H9 (cell line): Measurements from ENCODE around the gene PHLDA2. TPM values are rescaled to one million over a fixed set of nuclear protein-coding genes. Genes with fewer than 3 reads are reported as not detected.

Experiments
- DNase-seq: peaks from one replicate; pipeline ENCODE4 v3.0.0-alpha.2; 2017
- H2AFZ ChIP-seq: one replicate; pipeline ENCODE4 v1.6.1; 2013; ENCODE audit warnings: mild to moderate bottlenecking, low read length, control low read depth, moderate library complexity
- H2AK5ac ChIP-seq: 2 replicates; pipeline ENCODE4 v1.6.1; 2013; ENCODE audit warnings: low read length, control low read depth, mixed read lengths; ENCODE audit not compliant: insufficient read length
- H2BK120ac ChIP-seq: one replicate; pipeline ENCODE4 v1.6.1; 2013; ENCODE audit warnings: low read depth, mild to moderate bottlenecking, low read length, control low read depth, inconsistent platforms; ENCODE audit not compliant: poor library complexity, severe bottlenecking
- H2BK12ac ChIP-seq: 2 replicates; pipeline ENCODE4 v1.6.1; 2013; ENCODE audit warnings: low read length, control low read depth, mixed read lengths, low read depth; ENCODE audit not compliant: insufficient read length
- H2BK15ac ChIP-seq: 2 replicates; pipeline ENCODE4 v1.6.1; 2013; ENCODE audit warnings: low read depth, low read length, control low read depth
- H2BK20ac ChIP-seq: one replicate; pipeline ENCODE4 v1.6.1; 2013; ENCODE audit warnings: low read depth, mild to moderate bottlenecking, low read length, control low read depth, inconsistent platforms; ENCODE audit not compliant: poor library complexity, severe bottlenecking
- H2BK5ac ChIP-seq: 2 replicates; pipeline ENCODE4 v1.6.1; 2013; ENCODE audit warnings: low read length, control low read depth, mixed read lengths; ENCODE audit not compliant: insufficient read length
- H3K14ac ChIP-seq: 2 replicates; pipeline ENCODE4 v1.6.1; 2013; ENCODE audit warnings: low read length, control low read depth; ENCODE audit not compliant: insufficient read depth
- H3K18ac ChIP-seq: 2 replicates; pipeline ENCODE4 v1.6.1; 2013; ENCODE audit warnings: low read depth, mild to moderate bottlenecking, mixed read lengths, low read length, control low read depth; ENCODE audit not compliant: insufficient read length
- H3K23ac ChIP-seq: 2 replicates; pipeline ENCODE4 v1.6.1; 2013; ENCODE audit warnings: low read length, control low read depth, mixed read lengths, low read depth; ENCODE audit not compliant: insufficient read length
- H3K23me2 ChIP-seq: 2 replicates; pipeline ENCODE4 v1.6.1; 2013; ENCODE audit warnings: low read depth, mild to moderate bottlenecking, mixed read lengths, low read length, control low read depth; ENCODE audit not compliant: insufficient read length, poor library complexity, severe bottlenecking
- H3K27ac ChIP-seq: 2 replicates; pipeline ENCODE4 v1.5.1; 2013; ENCODE audit warnings: low read length, control low read depth, mixed read lengths, low read depth; ENCODE audit not compliant: insufficient read length
- H3K27me3 ChIP-seq: 2 replicates; pipeline ENCODE4 v1.6.1; 2013; ENCODE audit warnings: low read length, control low read depth, inconsistent platforms; ENCODE audit not compliant: insufficient read depth
- H3K4ac ChIP-seq: 2 replicates; pipeline ENCODE4 v1.6.1; 2013; ENCODE audit warnings: low read depth, mild to moderate bottlenecking, control low read depth, inconsistent platforms, low read length, moderate library complexity
- H3K4me1 ChIP-seq: 2 replicates; pipeline ENCODE4 v1.6.1; 2013; ENCODE audit warnings: low read length, control low read depth, inconsistent platforms; ENCODE audit not compliant: insufficient read depth
- H3K4me2 ChIP-seq: 2 replicates; pipeline ENCODE4 v1.6.1; 2013; ENCODE audit warnings: low read length, control low read depth, mixed read lengths; ENCODE audit not compliant: insufficient read length, insufficient read depth
- H3K56ac ChIP-seq: 2 replicates; pipeline ENCODE4 v1.6.1; 2013; ENCODE audit warnings: low read depth, mild to moderate bottlenecking, mixed read lengths, low read length, control low read depth; ENCODE audit not compliant: insufficient read length
- H3K79me1 ChIP-seq: 2 replicates; pipeline ENCODE4 v1.6.1; 2013; ENCODE audit warnings: low read depth, mild to moderate bottlenecking, moderate library complexity, low read length, control low read depth, inconsistent platforms; ENCODE audit not compliant: insufficient read depth, poor library complexity, severe bottlenecking
- H3K79me2 ChIP-seq: 2 replicates; pipeline ENCODE4 v1.6.1; 2013; ENCODE audit warnings: low read length, control low read depth, inconsistent platforms; ENCODE audit not compliant: insufficient read depth
- H3K9ac ChIP-seq: 2 replicates; pipeline ENCODE4 v1.6.1; 2013; ENCODE audit warnings: low read length, control low read depth, mixed read lengths; ENCODE audit not compliant: insufficient read length; ENCODE audit errors: extremely low read depth
- H3K9me3 ChIP-seq: one replicate; pipeline ENCODE4 v1.6.1; 2013; ENCODE audit warnings: low read depth, low read length, inconsistent platforms; ENCODE audit not compliant: control insufficient read depth
- H3T11ph ChIP-seq: one replicate; pipeline ENCODE4 v1.6.1; 2013; ENCODE audit warnings: mild to moderate bottlenecking, low read length, control low read depth, inconsistent platforms
- H4K20me1 ChIP-seq: one replicate; pipeline ENCODE4 v1.6.1; 2013; ENCODE audit not compliant: control insufficient read depth, insufficient read length, insufficient read depth
- H4K5ac ChIP-seq: 2 replicates; pipeline ENCODE4 v1.6.1; 2013; ENCODE audit warnings: low read depth, mild to moderate bottlenecking, mixed read lengths, low read length, control low read depth; ENCODE audit not compliant: insufficient read length
- H4K8ac ChIP-seq: replicated peaks from 2 replicates; pipeline ENCODE4 v1.6.1; 2013; ENCODE audit warnings: low read length, control low read depth, mixed read lengths, low read depth; ENCODE audit not compliant: insufficient read length
- H4K91ac ChIP-seq: 2 replicates; pipeline ENCODE4 v1.6.1; 2013; ENCODE audit warnings: low read depth, mild to moderate bottlenecking, moderate library complexity, mixed read lengths, low read length, control low read depth; ENCODE audit not compliant: insufficient read length
- H3K27ac Mint-ChIP-seq, 3 experiments: 2 replicates in 2 of 3; 3 replicates in 1 of 3; pipeline ENCODE4 v1.8.0; 2020 to 2021; ENCODE audit warnings: mixed read lengths in 3 of 3, mild to moderate bottlenecking in 1 of 3, moderate library complexity in 1 of 3
- H3K27me3 Mint-ChIP-seq: 2 replicates; pipeline ENCODE4 v1.8.0; 2021; ENCODE audit warnings: low read depth, mild to moderate bottlenecking, moderate library complexity, mixed read lengths
- H3K36me3 Mint-ChIP-seq, 3 experiments: 2 replicates in 2 of 3; 3 replicates in 1 of 3; pipeline ENCODE4 v1.8.0; 2020 to 2021; ENCODE audit warnings: low read depth in 3 of 3, mixed read lengths in 3 of 3; ENCODE audit not compliant: insufficient read depth in 1 of 3
- H3K4me1 Mint-ChIP-seq, 2 experiments: 2 replicates each; pipeline ENCODE4 v1.8.0; 2020; ENCODE audit warnings: mixed read lengths in 2 of 2
- H3K4me3 Mint-ChIP-seq, 2 experiments: 2 replicates in 1 of 2; 3 replicates in 1 of 2; pipeline ENCODE4 v1.8.0; 2020 to 2021; ENCODE audit warnings: mild to moderate bottlenecking in 2 of 2, mixed read lengths in 2 of 2, moderate library complexity in 1 of 2
- H3K9me3 Mint-ChIP-seq, 2 experiments: 2 replicates in 1 of 2; 3 replicates in 1 of 2; pipeline ENCODE4 v1.8.0; 2020; ENCODE audit warnings: mild to moderate bottlenecking in 2 of 2, mixed read lengths in 2 of 2, moderate library complexity in 1 of 2
- WGBS: extraction: QIAGEN DNeasy Blood & Tissue Kit; methylation state at CpG from one replicate; pipeline ENCODE4 v1.1.7; 2013; ENCODE audit warnings: missing lambda C conversion rate, low lambda C conversion rate, mixed read lengths; ENCODE audit not compliant: insufficient read length; ENCODE audit errors: extremely low coverage; 5-methylcytosine and 5-hydroxymethylcytosine counted together
- total RNA-seq: library from RNA; stranded (reverse); gene quantifications from 2 replicates; pipeline ENCODE4 v1.2.1, GENCODE V29; 2021
- TF ChIP-seq, protein P1 (sequence below): fragments of 200-600 bp; sonication (generic); conservative IDR thresholded peaks from 3 replicates; pipeline ENCODE4 v1.8.0; 2021; ENCODE audit warnings: antibody characterized with exemption, mild to moderate bottlenecking

PHLDA2 gene
- total RNA-seq, 1 experiment from 2014 or later = 42.8 TPM

DNA sequence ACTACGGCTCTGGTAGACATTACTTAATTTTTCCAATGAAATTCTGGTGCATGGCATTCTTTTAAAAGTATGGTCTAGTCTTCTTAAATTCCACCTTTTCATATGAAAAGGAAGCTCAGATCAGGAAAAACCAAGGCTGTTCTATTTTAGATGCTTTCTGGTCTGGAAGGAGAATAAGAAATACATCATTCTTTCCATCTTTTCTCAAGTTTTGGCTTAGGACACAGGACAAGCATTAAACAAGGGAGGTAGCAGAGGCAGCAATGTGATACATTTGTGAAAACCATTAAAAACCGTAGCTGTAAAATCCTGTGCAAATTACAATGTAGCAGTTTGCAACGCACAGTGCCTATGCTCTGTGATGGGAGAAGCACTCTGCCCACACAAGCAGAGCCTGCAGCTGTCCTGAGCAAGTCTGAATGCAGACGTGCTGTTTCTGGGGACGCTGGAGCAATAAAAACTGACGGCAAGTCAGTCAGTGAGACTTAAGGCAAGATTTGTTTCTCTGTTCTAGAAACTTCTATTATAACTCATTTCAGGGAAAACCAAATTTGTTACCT lies 39.2 kb upstream of the PHLDA2 start:
- H3K14ac ChIP-seq = no peak overlapping the region
- H3K9ac ChIP-seq = no peak overlapping the region
- no peak overlapping the region for H3K4me3 Mint-ChIP-seq
- H3K4me1 ChIP-seq = no peaks in the 10 kb centered on the region
- no peak overlapping the region for H4K91ac ChIP-seq
- no peak overlapping the region for H4K5ac ChIP-seq
- no peak overlapping the region for H2AK5ac ChIP-seq
- no peak overlapping the region for H3K4me2 ChIP-seq
- no peak overlapping the region for H3K56ac ChIP-seq
- no peak overlapping the region for H3K23ac ChIP-seq
- no peaks in the 10 kb centered on the region for H3K27me3 ChIP-seq
- no peak overlapping the region for H4K8ac ChIP-seq
- DNase-seq = no peak
- no peak overlapping the region for H3K4ac ChIP-seq
- H3T11ph ChIP-seq = no peak overlapping the region
- H2BK120ac ChIP-seq = no peak overlapping the region
- H3K9me3 Mint-ChIP-seq = no peaks in the 10 kb centered on the region
- H3K9me3 ChIP-seq = no peaks in the 10 kb centered on the region
- peaks cover 4% of the 10 kb centered on the region; the same call in 1 of the 2 replicates for H3K79me2 ChIP-seq
- WGBS = no CpG with 5 or more reads among the region's 6 CpGs
- H3K27ac ChIP-seq = no peak overlapping the region
- TF ChIP-seq, protein P1, sequence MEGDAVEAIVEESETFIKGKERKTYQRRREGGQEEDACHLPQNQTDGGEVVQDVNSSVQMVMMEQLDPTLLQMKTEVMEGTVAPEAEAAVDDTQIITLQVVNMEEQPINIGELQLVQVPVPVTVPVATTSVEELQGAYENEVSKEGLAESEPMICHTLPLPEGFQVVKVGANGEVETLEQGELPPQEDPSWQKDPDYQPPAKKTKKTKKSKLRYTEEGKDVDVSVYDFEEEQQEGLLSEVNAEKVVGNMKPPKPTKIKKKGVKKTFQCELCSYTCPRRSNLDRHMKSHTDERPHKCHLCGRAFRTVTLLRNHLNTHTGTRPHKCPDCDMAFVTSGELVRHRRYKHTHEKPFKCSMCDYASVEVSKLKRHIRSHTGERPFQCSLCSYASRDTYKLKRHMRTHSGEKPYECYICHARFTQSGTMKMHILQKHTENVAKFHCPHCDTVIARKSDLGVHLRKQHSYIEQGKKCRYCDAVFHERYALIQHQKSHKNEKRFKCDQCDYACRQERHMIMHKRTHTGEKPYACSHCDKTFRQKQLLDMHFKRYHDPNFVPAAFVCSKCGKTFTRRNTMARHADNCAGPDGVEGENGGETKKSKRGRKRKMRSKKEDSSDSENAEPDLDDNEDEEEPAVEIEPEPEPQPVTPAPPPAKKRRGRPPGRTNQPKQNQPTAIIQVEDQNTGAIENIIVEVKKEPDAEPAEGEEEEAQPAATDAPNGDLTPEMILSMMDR = no peak
- no peaks in the 10 kb centered on the region for H4K20me1 ChIP-seq
- peaks cover 72 to 95% (median 93%) of the 10 kb centered on the region in 3 experiments for H3K36me3 Mint-ChIP-seq
- H3K27ac Mint-ChIP-seq = no peak overlapping the region
- H3K18ac ChIP-seq = no peak overlapping the region
- H3K4me1 Mint-ChIP-seq = peaks cover 0 to 1% of the 10 kb centered on the region in 2 experiments; a peak in 1 of 4 replicates
- no peak overlapping the region for H2BK15ac ChIP-seq
- H2BK5ac ChIP-seq = no peak overlapping the region
- no peak overlapping the region for H2AFZ ChIP-seq
- H3K27me3 Mint-ChIP-seq = no peaks in the 10 kb centered on the region
- H3K23me2 ChIP-seq = no peaks in the 10 kb centered on the region
- no peak overlapping the region for H2BK20ac ChIP-seq
- H3K79me1 ChIP-seq = peaks cover 5% of the 10 kb centered on the region
- H2BK12ac ChIP-seq = no peak overlapping the region
